NB4 (cell line): ENCODE data around the gene NXNL1.

Source experiments
- DNase-seq: peaks from one replicate; pipeline ENCODE4 v3.0.0; 2010; ENCODE audit warnings: low read depth
- H3K4me3 ChIP-seq: one replicate; pipeline ENCODE4 v1.5.1; 2011; ENCODE audit warnings: mild to moderate bottlenecking, low read depth, low read length, moderate library complexity
- CTCF ChIP-seq: IDR thresholded peaks from one replicate; pipeline ENCODE4 v1.5.1; 2012; ENCODE audit warnings: low read depth, low read length
- MAX ChIP-seq: IDR thresholded peaks from 2 replicates; pipeline ENCODE4 v1.6.1; 2011; ENCODE audit warnings: low read depth, low read length
- MYC ChIP-seq: IDR thresholded peaks from 2 replicates; pipeline ENCODE4 v1.6.1; 2011; ENCODE audit warnings: low read depth, low read length
- POLR2A ChIP-seq: IDR thresholded peaks from 2 replicates; pipeline ENCODE4 v1.6.1; 2011; ENCODE audit warnings: mild to moderate bottlenecking; ENCODE audit not compliant: insufficient read length; ENCODE audit errors: extremely low read depth

Gene NXNL1

GRCh38 chr19:17495639-17496296 lies 35.0 kb upstream of the NXNL1 start:
- DNase-seq: no peak
- no peak for TF ChIP-seq CTCF
- TF ChIP-seq MAX: no peak
- TF ChIP-seq POLR2A: no peak
- no peak for TF ChIP-seq MYC

GRCh38 chr19:17491287-17491686 lies 30.6 kb upstream of the NXNL1 start:
- no peak overlapping the region for H3K4me3 ChIP-seq
- TF ChIP-seq CTCF: no peak
- no peak for TF ChIP-seq POLR2A
- TF ChIP-seq MAX: no peak
- no peak for TF ChIP-seq MYC
- DNase-seq: no peak

More at GRCh38 chr19:17495639-17496296, 35.0 kb upstream of the NXNL1 start:
- H3K4me3 ChIP-seq: no peak overlapping the region

GRCh38 chr19:17490411-17490810 lies 29.7 kb upstream of the NXNL1 start:
- TF ChIP-seq MYC (no peak), MAX (no peak), CTCF (no peak), POLR2A (no peak)
- H3K4me3 ChIP-seq: no peak overlapping the region
- DNase-seq: no peak

- no peak overlapping the region for H3K4me3 ChIP-seq
- TF ChIP-seq POLR2A (no peak), MAX (no peak), CTCF (no peak), MYC (no peak)
These were observed 28.8 kb upstream of the NXNL1 start for GRCh38 chr19:17489392-17490030.

GRCh38 chr19:17488593-17489391 lies 28.1 kb upstream of the NXNL1 start:
- no peak for TF ChIP-seq MYC
- peak; percentile 41; the same call in 1 of the 2 replicates for TF ChIP-seq MAX
- peak; percentile 4 for TF ChIP-seq CTCF
- no peak for TF ChIP-seq POLR2A
- H3K4me3 ChIP-seq: no peak overlapping the region
- DNase-seq: peak; percentile 79

More at GRCh38 chr19:17489392-17490030, 28.8 kb upstream of the NXNL1 start:
- DNase-seq: no peak
